HFF-Myc (cell line): ENCODE data around the gene AUH.

ENCODE experiments used
- DNase-seq: peaks from one replicate; pipeline ENCODE4 v3.0.0-alpha.2; 2011; ENCODE audit warnings: low read depth; ENCODE audit errors: extremely low read depth
- H3K4me3 ChIP-seq: replicated peaks from 2 replicates; pipeline ENCODE4 v1.5.1; 2011; ENCODE audit warnings: low read depth, mild to moderate bottlenecking, control low read depth, low read length
- TF ChIP-seq, protein P1 (sequence below): IDR thresholded peaks from 2 replicates; pipeline ENCODE4 v1.5.1; 2012; ENCODE audit warnings: mild to moderate bottlenecking, low read depth, low read length, control low read depth; ENCODE audit errors: missing control alignments

The AUH gene

DNA sequence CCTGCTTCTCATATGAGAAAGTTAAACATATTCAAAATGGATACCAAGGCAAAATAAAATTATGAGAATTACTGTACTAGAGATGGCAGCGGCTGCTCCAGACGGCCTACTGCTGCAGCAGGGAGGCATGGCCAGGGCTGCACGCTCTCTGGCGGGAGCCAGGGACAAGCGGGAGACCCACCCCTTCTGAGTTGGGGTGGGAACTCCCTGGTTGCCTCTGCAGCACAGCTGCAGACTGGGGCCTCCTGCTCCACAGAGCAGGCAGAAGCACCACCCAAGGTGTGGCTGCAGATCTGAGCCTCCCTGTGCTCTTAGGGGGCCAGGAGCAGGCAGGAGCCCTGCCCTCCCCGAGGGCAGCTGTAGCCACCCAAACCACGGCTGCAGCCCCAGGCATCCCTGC lies 2.3 kb upstream of the AUH start:
- no peak for DNase-seq
- no peak overlapping the region for H3K4me3 ChIP-seq
- TF ChIP-seq, protein P1, sequence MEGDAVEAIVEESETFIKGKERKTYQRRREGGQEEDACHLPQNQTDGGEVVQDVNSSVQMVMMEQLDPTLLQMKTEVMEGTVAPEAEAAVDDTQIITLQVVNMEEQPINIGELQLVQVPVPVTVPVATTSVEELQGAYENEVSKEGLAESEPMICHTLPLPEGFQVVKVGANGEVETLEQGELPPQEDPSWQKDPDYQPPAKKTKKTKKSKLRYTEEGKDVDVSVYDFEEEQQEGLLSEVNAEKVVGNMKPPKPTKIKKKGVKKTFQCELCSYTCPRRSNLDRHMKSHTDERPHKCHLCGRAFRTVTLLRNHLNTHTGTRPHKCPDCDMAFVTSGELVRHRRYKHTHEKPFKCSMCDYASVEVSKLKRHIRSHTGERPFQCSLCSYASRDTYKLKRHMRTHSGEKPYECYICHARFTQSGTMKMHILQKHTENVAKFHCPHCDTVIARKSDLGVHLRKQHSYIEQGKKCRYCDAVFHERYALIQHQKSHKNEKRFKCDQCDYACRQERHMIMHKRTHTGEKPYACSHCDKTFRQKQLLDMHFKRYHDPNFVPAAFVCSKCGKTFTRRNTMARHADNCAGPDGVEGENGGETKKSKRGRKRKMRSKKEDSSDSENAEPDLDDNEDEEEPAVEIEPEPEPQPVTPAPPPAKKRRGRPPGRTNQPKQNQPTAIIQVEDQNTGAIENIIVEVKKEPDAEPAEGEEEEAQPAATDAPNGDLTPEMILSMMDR: no peak

DNA sequence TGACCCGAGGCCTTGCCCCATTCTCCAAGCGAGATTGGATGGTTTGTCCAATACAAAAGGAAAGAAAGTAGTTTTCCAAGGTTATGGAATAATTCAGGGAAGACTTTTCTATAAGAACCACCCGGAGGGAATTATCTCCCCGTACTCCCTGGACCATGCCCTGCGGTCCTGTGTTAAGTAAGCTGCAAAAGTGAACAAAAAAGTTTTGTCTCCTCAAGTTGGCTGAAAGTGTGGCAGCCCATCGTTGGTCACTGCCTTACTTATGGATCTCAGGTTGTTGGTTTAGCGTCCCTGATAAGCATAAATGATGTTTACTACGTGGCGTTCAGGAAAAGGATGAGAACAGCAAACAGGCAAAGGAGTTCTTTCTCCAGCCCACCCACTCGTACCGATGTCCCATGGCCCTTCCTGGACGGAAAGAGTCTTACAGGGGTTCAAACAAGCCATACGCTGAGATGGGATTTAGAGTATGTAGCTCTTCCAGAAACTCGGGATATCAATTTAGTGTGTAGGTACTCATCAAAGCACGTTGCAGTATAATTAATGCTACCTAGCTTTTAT lies 413 bp upstream of the AUH start:
- H3K4me3 ChIP-seq: peak overlapping the region; percentile 84
- no peak for DNase-seq
- TF ChIP-seq, protein P1: no peak

DNA sequence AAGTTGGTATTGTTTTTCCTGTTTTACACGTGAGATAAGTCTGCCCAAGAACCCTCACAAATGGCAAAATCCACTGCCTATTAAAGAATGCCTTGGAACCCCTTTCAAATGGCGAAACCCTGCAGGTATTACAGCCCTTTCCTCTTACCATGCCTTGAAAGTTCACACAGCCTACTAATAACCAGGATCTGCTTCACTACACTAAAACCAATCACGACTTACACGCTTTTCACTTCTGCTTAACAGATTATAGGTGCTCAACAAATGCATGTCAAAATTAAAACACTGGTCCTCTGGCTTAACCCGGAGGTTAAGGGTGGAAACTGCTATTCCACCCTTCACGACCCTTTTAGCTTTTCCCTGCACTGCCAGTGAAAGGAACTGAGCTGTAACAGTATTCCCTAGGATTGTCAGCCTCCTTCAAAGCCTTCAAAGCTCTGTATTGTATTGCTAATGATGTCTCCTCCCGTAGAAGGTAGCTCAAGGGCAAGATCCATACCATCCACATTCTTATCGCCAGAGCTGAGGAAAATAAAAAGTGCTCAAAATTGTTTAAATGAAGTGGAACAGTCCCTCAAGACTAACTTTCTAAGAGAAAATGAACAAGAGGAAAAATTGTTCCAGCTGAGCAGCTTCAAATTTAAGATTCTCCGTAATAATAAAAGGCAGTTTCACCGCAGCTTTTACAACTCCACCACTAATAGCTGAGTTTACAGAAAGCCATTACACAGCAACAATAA lies 997 bp downstream of the AUH start:
- no peak for DNase-seq
- TF ChIP-seq, protein P1: no peak
- H3K4me3 ChIP-seq: peak overlapping the region; percentile 84

DNA sequence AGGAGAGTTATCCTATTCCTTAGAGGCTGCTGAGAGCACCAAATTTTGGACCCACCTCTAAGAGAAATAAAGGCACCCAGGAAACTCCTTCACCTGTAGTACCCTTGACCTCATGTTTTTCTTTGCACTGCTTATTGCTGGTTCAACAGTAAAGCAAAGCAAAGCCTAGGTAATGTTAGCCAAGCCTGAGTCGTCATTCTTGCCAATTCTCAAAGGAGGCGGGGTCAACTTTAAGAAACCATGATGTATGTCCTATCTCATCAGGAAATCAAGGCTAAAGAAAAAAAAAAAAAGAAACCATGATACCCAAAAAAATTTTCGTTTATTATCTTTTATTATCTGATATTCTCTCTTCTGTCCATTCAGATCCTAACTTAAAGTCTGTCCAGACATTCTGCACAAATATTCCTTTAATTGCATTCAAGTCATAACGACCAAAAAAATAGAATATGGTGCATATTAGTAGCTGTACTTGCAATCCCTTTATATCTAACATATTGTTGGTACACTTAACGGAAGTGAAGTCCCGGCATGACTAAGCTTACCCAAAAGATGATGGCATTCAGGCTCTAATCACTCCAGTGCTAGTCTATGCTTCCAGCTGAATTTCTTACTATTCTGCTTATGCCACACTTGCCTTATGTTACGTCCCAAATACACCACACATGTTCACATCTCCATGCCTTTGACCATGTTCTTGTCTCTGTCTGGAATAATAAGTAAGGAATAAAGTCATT lies 1.8 kb downstream of the AUH start:
- no peak for DNase-seq
- peak overlapping the region; percentile 84 for H3K4me3 ChIP-seq
- TF ChIP-seq, protein P1: no peak

DNA sequence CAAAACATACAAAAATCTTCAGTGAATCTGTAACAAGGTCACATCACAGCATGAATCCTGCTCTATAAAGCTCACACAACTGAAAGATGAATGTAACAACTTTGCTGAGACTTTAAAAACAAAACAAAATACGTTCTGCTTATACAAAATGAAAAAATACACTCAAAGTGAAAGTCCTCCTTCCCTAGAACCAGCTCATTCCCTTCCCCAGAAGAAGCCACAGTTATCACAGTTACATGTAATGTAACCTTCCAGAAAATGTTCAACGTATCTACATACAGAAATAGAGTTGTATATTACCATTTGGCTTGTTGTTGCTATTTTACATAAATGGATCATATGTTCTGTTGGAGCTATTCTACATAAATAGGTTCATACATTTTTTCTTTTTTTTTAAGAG lies 2.6 kb downstream of the AUH start:
- TF ChIP-seq, protein P1: no peak
- H3K4me3 ChIP-seq: no peak overlapping the region
- DNase-seq: no peak

DNA sequence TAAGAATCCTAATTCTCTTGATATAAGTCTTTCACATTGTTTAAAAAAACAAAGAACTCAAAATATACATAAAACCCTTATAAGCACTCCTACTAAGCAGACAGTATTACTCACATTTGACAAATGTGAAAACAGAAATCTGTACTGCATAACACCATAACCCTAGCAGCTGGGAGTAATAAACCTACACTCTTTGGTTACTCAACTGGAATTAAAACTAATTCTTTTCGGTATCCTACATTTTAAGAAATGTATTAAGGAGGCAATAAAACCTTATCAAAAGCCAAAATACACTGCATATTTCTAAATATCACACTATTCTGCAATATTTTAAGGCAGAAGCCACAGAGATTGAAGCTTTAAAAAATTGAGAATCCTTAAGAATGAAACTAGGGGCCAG lies 6.8 kb downstream of the AUH start:
- no peak for DNase-seq
- TF ChIP-seq, protein P1: no peak
- H3K4me3 ChIP-seq: no peak overlapping the region
